Lung (tissue), 12 donors: Measurements from ENCODE around the gene XYLT1. TPM values are rescaled to one million over a fixed set of nuclear protein-coding genes. Genes with fewer than 3 reads are reported as not detected.

ENCODE experiments used
- ATAC-seq: fragments of 200-7000 bp; cut with Tn5 transposase; one replicate; pipeline ENCODE4 v1.9.1; 2020; ENCODE audit warnings: moderate number of reproducible peaks; ENCODE audit not compliant: insufficient read depth, low FRiP score
- DNase-seq, 3 donors: peaks; one replicate each; pipeline ENCODE4 v3.0.0-alpha.2; 2013 to 2017
- H3K27ac ChIP-seq, 2 donors: one replicate each; pipeline ENCODE4 v1.5.1; 2013; ENCODE audit warnings: mild to moderate bottlenecking in 2 of 2, moderate library complexity in 2 of 2, control low read depth in 1 of 2, inconsistent platforms in 1 of 2, low read depth in 1 of 2, low read length in 1 of 2
- H3K27me3 ChIP-seq, 3 donors: one replicate each; pipeline ENCODE4 v1.5.1; 2013; ENCODE audit warnings: low read length in 2 of 3; ENCODE audit not compliant: control insufficient read depth in 3 of 3, insufficient read depth in 3 of 3
- H3K36me3 ChIP-seq, 4 donors: one replicate each; pipeline ENCODE4 v1.5.1; 2013; ENCODE audit warnings: low read length in 4 of 4, mild to moderate bottlenecking in 1 of 4, moderate library complexity in 1 of 4; ENCODE audit not compliant: control insufficient read depth in 4 of 4, insufficient read depth in 4 of 4
- H3K4me1 ChIP-seq, 5 donors: one replicate each; pipeline ENCODE4 v1.5.1; 2013; ENCODE audit warnings: low read length in 5 of 5, mild to moderate bottlenecking in 2 of 5, moderate library complexity in 1 of 5; ENCODE audit not compliant: control insufficient read depth in 5 of 5, insufficient read depth in 5 of 5
- H3K4me3 ChIP-seq: one replicate; pipeline ENCODE4 v1.5.1; 2013; ENCODE audit warnings: mild to moderate bottlenecking, control low read depth, moderate library complexity
- H3K9ac ChIP-seq, 2 donors: one replicate each; pipeline ENCODE4 v1.5.1; 2013; ENCODE audit warnings: low read length in 2 of 2, control low read depth in 1 of 2; ENCODE audit not compliant: insufficient read depth in 1 of 2
- H3K9me3 ChIP-seq, 4 donors: one replicate each; pipeline ENCODE4 v1.5.1; 2013; ENCODE audit warnings: low read length in 3 of 4, mild to moderate bottlenecking in 1 of 4, moderate library complexity in 1 of 4; ENCODE audit not compliant: control insufficient read depth in 4 of 4, insufficient read depth in 3 of 4
- WGBS, 2 donors: extraction: QIAGEN DNeasy Blood & Tissue Kit; methylation state at CpG; one replicate each; pipeline ENCODE4 v1.1.7; 2013; 5-methylcytosine and 5-hydroxymethylcytosine counted together
- polyA plus RNA-seq, 2 donors: library from polyadenylated mRNA; stranded (reverse); fragments of 200-250 nt; gene quantifications; one replicate each; pipeline ENCODE4 v1.2.1, GENCODE V29; 2013
- total RNA-seq, 2 donors: library from RNA; depleted of rRNA in 1 of 2; stranded (reverse); fragments of >200 nt in 1 of 2; gene quantifications; one replicate each; pipeline ENCODE4 v1.2.1, GENCODE V29; 2014 to 2021
- TF ChIP-seq, protein P1 (sequence below): IDR thresholded peaks from 2 replicates; pipeline ENCODE4 v1.5.1; 2012; ENCODE audit warnings: mild to moderate bottlenecking; ENCODE audit errors: control extremely low read depth, extremely low read depth
- donor health status: control.
- donor health status: control.
- donor health status: Bipolar disorder and iron deficiency.
- donor health status: healthy.
- donor health status: DM: yes; HTN: yes; CAD: no.

XYLT1 gene
- total and polyA plus RNA-seq, 4 donors: 1.4 to 11.5 (median 6.9) TPM

GRCh38 chr16:17276610-17277009 lies 194.2 kb downstream of the XYLT1 start:
- Histone ChIP-seq H3K9ac (no peak overlapping the region), H3K9me3 (no peaks in the 10 kb centered on the region), H3K4me3 (no peak overlapping the region), H3K4me1 (peaks cover 0 to 10% (median 2%) of the 10 kb centered on the region in 5 donors), H3K36me3 (no peaks in the 10 kb centered on the region), H3K27me3 (no peaks in the 10 kb centered on the region), H3K27ac (no peak overlapping the region)
- WGBS, 2 donors: 95 to 96% methylated on average over 10 of the region's 10 CpGs
- TF ChIP-seq, protein P1, sequence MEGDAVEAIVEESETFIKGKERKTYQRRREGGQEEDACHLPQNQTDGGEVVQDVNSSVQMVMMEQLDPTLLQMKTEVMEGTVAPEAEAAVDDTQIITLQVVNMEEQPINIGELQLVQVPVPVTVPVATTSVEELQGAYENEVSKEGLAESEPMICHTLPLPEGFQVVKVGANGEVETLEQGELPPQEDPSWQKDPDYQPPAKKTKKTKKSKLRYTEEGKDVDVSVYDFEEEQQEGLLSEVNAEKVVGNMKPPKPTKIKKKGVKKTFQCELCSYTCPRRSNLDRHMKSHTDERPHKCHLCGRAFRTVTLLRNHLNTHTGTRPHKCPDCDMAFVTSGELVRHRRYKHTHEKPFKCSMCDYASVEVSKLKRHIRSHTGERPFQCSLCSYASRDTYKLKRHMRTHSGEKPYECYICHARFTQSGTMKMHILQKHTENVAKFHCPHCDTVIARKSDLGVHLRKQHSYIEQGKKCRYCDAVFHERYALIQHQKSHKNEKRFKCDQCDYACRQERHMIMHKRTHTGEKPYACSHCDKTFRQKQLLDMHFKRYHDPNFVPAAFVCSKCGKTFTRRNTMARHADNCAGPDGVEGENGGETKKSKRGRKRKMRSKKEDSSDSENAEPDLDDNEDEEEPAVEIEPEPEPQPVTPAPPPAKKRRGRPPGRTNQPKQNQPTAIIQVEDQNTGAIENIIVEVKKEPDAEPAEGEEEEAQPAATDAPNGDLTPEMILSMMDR: no peak
- DNase-seq (no peak), ATAC-seq (no peak)

DNA sequence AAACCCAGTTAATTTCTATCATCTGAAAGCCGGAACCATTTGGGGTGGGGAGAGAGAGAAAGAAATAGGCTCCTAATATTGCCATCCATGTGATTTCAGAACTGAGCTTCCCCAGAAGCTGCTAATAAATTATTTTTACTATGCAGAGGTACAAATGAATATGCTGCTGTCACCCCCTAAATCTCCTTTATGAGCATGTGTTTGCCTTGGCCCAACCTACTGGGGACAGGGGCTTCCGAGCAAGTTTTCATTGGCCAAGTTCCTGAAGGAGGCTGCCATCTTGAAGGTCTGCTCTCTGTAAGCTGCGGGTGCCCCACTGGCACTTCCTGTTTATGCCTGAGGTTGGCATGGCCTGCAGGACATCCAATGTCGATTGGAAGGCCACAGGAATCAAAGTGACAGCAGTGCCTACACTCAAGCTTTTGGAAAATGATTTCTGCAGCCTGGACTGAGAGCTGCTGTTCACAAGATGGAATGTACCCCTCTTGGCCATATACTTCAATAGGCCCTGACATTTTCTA lies 194.7 kb downstream of the XYLT1 start:
- no peak overlapping the region for H3K9ac ChIP-seq
- no peak for DNase-seq
- H3K36me3 ChIP-seq: no peaks in the 10 kb centered on the region
- H3K4me3 ChIP-seq: no peak overlapping the region
- WGBS, 2 donors: 62% methylated on average over 4 of the region's 4 CpGs
- H3K27ac ChIP-seq: no peak overlapping the region
- H3K9me3 ChIP-seq: no peaks in the 10 kb centered on the region
- no peak for ATAC-seq
- H3K27me3 ChIP-seq: no peaks in the 10 kb centered on the region
- TF ChIP-seq, protein P1: no peak
- peaks cover 0 to 10% (median 4%) of the 10 kb centered on the region in 5 donors for H3K4me1 ChIP-seq

DNA sequence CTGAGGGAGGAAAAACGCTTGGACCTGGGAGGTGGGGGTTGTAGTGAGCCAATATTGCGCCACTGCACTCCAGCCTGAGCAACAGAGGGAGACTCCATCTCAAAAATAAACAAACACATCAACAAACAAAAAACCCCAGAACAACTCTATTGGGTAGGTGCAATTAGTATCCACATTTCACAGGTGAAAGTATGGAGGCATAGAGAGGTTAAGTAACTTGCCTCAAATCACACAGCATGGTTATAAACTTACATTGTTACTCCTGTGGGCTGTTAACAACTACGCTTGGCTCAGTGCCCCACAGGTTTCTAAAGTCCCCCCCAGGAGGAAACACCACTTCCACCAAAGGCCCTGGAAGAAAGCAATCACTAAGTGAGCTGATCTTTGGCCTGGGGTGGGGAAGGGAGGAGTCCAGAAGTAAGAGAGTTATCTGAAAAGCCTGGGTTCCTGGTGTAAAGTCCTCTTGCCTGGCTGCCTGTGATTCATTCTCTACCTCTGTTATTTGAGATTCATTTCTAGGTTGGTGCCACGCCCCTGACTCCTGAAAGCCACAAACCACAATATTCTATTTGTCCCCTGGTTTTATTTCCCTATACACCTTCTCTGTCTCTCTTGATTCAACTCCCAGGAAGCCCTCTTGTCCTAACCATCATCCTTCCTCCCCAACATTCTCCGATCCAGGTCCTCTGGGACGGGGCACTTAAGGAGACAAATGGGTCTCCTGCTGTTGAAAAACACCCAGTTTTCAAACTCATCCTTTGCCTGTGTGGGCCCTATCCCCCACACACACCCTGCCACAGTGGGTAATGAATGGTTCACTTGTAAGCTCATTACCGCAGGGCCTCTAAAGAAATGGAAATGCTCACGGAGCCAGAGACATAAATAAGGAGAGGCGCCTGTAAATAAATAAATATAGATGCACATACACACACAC lies 195.4 kb downstream of the XYLT1 start:
- Histone ChIP-seq H3K9ac (no peak overlapping the region), H3K4me3 (no peak overlapping the region), H3K27me3 (no peaks in the 10 kb centered on the region), H3K27ac (no peak overlapping the region), H3K36me3 (no peaks in the 10 kb centered on the region), H3K9me3 (no peaks in the 10 kb centered on the region), H3K4me1 (peaks cover 0 to 16% (median 6%) of the 10 kb centered on the region in 5 donors)
- ATAC-seq (no peak), DNase-seq (no peak)
- TF ChIP-seq, protein P1: no peak
- WGBS, 2 donors: 89 to 91% methylated on average over 9 of the region's 9 CpGs
